ENCODE results near the gene CCSER1.

GRCh38 chr4:90127706-90128345 is 632 bp downstream of the CCSER1 start:
- no peak for TF ChIP-seq POLR2A (IDR thresholded peaks at IDR 0.05)
- TF ChIP-seq CTCF (IDR thresholded peaks at IDR 0.05), result no peak
